ENCODE results near the gene ZSWIM1. TPM values are rescaled to one million over a fixed set of nuclear protein-coding genes. Genes with fewer than 3 reads are reported as not detected.

ZSWIM1 gene
- total and polyA plus RNA-seq, 7 donors: 3.5 to 10.0 (median 6.1) TPM

- Histone ChIP-seq H3K27me3 (ENCODE audit: insufficient read depth in 3 of 3, low read length in 2 of 3) (no peaks in the 10 kb centered on the region), H3K27ac (no peak overlapping the region), H3K4me3 (no peak overlapping the region), H3K9me3 (no peaks in the 10 kb centered on the region), H3K4me1 (peaks cover 17% of the 10 kb centered on the region), H3K36me3 (ENCODE audit: insufficient read depth in 1 of 2, low read depth in 1 of 2) (no peaks in the 10 kb centered on the region)
- intact Hi-C loops (cut with DNase I): no loop called here
- 82 to 92% (median 85%) methylated on average over 5 of the region's 5 CpGs for WGBS, 3 donors
- no peak for DNase-seq
- ATAC-seq: no peak
- no peak for TF ChIP-seq CTCF (IDR thresholded peaks at IDR 0.05)
These were observed 21.1 kb upstream of the ZSWIM1 start for GRCh38 chr20:45859916-45860315.

GRCh38 chr20:45860560-45861220, 20.3 kb upstream of the ZSWIM1 start:
- Histone ChIP-seq H3K36me3 (ENCODE audit: insufficient read depth in 1 of 2, low read depth in 1 of 2) (no peaks in the 10 kb centered on the region), H3K27me3 (ENCODE audit: insufficient read depth in 3 of 3, low read length in 2 of 3) (no peaks in the 10 kb centered on the region), H3K4me1 (peaks cover 10% of the 10 kb centered on the region), H3K4me3 (no peak overlapping the region), H3K9me3 (no peaks in the 10 kb centered on the region), H3K27ac (no peak overlapping the region)
- ATAC-seq (no peak), DNase-seq (no peak)
- intact Hi-C loops (cut with DNase I): no loop called here
- WGBS, 3 donors: 61 to 81% (median 71%) methylated on average over 7 of the region's 7 CpGs
- TF ChIP-seq CTCF (IDR thresholded peaks at IDR 0.05): no peak

GRCh38 chr20:45861221-45862075, 19.6 kb upstream of the ZSWIM1 start:
- no peak for DNase-seq
- no peaks in the 10 kb centered on the region for H3K36me3 ChIP-seq (ENCODE audit: insufficient read depth in 1 of 2, low read depth in 1 of 2)
- H3K4me1 ChIP-seq: peaks cover 2% of the 10 kb centered on the region
- no peak overlapping the region for H3K4me3 ChIP-seq
- intact Hi-C loops (cut with DNase I): no loop called here
- WGBS, 3 donors: 90 to 94% (median 92%) methylated on average over 7 of the region's 7 CpGs
- no peaks in the 10 kb centered on the region for H3K27me3 ChIP-seq (ENCODE audit: insufficient read depth in 3 of 3, low read length in 2 of 3)
- no peaks in the 10 kb centered on the region for H3K9me3 ChIP-seq
- H3K27ac ChIP-seq: no peak overlapping the region
- ATAC-seq: no peak
- TF ChIP-seq CTCF (IDR thresholded peaks at IDR 0.05): no peak

GRCh38 chr20:45863543-45864470, 17.2 kb upstream of the ZSWIM1 start:
- ATAC-seq: no peak
- 89 to 92% (median 91%) methylated on average over 7 of the region's 7 CpGs for WGBS, 3 donors
- Histone ChIP-seq H3K4me3 (no peak overlapping the region), H3K27ac (no peak overlapping the region), H3K27me3 (ENCODE audit: insufficient read depth in 3 of 3, low read length in 2 of 3) (no peaks in the 10 kb centered on the region), H3K9me3 (no peaks in the 10 kb centered on the region), H3K36me3 (ENCODE audit: insufficient read depth in 1 of 2, low read depth in 1 of 2) (no peaks in the 10 kb centered on the region), H3K4me1 (no peaks in the 10 kb centered on the region)
- intact Hi-C loops (cut with DNase I): no loop called here
- TF ChIP-seq CTCF (IDR thresholded peaks at IDR 0.05): no peak
- no peak for DNase-seq

Data from psoas muscle (tissue), 8 donors.